Left lobe of liver (tissue), 2 donors: ENCODE measurements around the gene POLH. TPM values are rescaled to one million over a fixed set of nuclear protein-coding genes. Genes with fewer than 3 reads are reported as not detected.
"Not testable (repeated sequence)": the region's sequence is repeated elsewhere in the genome, so short reads cannot be mapped to it uniquely, and the experiment has no call there.

Experiments used
- ATAC-seq: fragments of 200-7000 bp; cut with Tn5 transposase; one replicate; pipeline ENCODE4 v1.9.1; 2020; ENCODE audit warnings: mild to moderate bottlenecking, moderate library complexity
- DNase-seq: peaks from one replicate; pipeline ENCODE4 v3.0.0-alpha.2; 2020; ENCODE audit warnings: low spot score
- total RNA-seq: library from RNA; stranded (reverse); gene quantifications from one replicate; pipeline ENCODE4 v1.2.1, GENCODE V29; 2021
- donor health status: DM: no; HTN: no; CAD: no; lungs with moderate emphysema.
- donor health status: DM: no; HTN: yes; CAD: no.

Gene POLH
- 7.2 TPM for total RNA-seq

DNA sequence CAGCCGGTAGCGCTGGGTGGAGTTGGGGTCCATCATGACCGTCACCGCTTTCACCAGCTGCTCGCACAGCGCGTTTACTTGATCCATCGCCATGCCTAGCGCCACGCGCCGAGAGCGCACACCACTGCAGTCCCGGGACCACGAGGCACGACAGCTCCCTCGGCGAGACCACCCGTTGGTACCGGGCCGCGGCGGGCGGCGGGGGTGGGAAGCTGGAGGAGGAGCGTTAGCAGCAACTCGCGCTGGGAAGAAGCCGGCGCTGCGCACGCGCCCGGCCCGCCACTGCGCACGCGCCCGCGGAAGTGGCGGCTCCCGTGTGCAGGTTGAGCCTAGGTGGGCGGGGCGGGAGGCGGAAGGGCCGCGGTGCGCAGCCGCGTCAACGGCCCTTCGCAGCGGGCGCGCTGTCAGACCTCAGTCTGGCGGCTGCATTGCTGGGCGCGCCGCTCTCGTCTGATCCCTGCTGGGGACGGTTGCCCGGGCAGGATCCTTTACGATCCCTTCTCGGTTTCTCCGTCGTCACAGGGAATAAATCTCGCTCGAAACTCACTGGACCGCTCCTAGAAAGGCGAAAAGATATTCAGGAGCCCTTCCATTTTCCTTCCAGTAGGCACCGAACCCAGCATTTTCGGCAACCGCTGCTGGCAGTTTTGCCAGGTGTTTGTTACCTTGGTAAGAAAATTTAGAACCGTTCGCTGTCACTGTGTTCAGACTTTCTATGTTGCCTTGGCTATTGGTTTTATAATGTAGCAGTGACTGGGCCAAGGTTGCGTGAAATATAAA lies at the start of gene POLH, which contains the start of gene XPO5:
Gene POLH, plus strand, starts transcription at position 414 of the 780 bp plus-strand sequence. CDS start 6,135 bp downstream, outside the sequence.
Gene XPO5, minus strand, starts transcription at position 267 of the 780 bp plus-strand sequence. Its CDS starts 174 bp downstream, at position 93.
- DNase-seq (peak; percentile 95), ATAC-seq (peak; percentile 98)

DNA sequence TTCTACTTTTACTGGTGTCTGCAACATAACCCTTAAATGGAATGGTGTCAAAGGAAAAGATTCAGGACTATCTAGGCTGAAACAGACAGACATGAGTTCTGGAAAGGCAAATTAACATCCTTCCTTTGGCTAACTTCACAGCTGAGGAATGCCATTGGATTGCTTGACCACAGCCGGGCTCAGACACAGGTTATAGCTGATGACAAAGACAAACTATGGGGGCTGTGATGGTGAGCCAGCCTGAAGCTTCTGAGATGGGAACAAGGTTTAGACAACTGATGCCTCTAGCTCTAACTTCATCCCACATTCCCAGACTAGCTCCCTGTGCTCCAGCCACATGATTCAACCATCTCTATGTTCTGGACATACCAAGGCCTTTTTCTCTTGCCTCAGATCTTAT lies 43.8 kb upstream of the POLH start:
- DNase-seq (no peak), ATAC-seq (no peak)

DNA sequence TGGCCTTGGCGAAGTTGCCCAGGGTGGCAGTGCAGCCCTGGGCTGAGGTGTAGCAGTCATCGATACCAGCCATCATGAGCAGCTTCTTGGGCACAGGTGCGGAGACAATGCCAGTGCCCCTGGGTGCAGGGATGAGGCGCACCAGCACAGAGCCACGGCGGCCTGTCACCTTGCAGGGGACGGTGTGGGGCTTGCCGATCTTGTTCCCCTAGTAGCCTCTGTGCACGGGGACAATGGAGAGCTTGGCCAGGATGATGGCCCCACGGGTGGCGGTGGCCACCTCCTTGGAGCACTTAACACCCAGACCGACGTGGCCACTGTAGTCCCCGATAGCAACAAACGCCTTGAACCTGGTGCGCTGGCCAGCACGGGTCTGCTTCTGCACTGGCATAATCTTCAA lies 37.0 kb upstream of the POLH start:
- ATAC-seq, DNase-seq: not testable (repeated sequence)

DNA sequence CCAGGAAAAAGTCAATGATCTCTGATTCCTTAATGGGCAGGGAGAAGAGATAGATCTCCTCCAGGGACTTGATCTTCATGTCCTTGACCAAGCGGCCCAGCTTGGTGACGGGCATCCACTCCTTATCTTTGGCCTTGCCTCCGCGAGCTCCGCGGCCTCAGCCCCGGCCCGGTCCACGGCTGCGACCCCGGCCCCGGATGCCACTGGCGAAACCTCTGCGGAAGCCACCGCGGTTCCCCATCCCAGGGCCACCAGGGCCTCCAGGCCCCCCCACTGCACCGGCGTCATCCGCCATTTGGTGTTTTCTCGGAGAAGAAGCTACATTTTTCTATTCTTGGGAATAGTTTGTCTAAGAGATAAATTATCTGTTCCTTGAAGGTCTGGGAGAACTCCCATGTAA lies 36.6 kb upstream of the POLH start:
- not testable (repeated sequence) for DNase-seq, ATAC-seq

DNA sequence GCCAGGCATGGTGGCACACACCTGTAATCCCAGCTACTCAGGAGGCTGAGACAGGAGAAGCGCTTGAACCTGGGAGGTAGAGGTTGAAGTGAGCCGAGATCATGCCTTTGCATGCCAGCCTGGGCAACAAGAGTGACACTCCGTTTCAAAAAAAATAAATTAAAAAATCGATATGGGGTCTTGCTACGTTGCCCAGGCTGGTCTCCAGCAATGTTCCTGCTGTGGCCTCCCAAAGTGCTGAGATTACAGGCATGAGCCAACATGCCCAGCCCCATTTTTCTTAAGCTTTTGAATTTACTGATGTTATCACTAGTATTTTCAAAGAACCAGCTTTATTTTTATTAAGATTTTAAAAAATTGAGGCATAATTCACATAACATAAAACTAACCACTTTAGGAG lies 35.5 kb upstream of the POLH start:
- DNase-seq (no peak), ATAC-seq (no peak)

DNA sequence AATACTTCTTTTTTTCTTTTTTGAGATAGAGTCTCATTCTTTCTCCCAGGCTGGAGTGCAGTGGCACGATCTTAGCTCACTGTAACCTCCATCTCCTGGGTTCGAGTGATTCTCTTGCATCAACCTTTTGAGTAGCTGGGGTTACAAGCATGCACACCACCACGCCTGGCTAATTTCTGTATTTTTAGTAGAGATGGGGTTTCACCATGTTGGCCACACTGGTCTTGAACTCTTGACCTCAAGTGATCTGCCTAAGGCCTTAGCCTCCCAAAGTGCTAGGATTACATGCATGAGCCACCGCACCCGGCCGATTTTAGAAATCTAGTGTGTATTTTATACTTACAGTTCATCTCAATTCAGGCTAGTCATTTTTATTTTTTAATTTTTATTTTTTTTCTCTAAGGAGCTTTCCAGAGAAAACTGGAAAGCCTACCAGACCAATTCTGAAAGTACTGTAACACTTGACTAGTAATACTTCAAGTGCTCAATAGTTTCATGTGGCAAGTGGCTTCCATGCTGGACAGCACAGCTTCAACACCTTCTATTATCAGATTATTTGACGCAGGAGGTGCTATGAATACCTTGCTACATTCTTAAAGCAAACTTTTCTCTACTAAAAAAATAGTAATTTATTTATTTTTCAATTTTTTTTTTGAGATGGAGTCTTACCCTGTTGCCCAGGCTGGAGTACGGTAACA lies 34.1 kb upstream of the POLH start:
- DNase-seq (no peak), ATAC-seq (no peak)

DNA sequence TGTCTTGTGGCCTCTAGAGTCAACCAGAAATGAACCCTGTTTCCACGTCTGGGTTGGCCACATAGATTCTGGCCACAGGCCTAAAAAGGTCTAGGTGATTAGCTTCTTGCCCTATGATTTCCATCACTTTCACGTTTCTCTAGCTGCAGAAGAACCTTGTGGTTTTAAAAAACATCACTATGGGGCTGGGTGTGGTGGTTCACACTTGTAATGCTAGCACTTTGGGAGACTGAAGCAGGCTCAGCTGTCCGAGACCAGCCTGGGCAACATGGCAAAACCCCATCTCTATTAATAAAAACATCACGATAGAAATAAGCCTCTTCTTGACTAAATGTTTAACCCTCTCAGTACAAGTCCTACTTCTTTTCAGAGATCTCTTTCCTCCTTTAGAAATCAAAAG lies 31.5 kb upstream of the POLH start:
- DNase-seq (no peak), ATAC-seq (no peak)

DNA sequence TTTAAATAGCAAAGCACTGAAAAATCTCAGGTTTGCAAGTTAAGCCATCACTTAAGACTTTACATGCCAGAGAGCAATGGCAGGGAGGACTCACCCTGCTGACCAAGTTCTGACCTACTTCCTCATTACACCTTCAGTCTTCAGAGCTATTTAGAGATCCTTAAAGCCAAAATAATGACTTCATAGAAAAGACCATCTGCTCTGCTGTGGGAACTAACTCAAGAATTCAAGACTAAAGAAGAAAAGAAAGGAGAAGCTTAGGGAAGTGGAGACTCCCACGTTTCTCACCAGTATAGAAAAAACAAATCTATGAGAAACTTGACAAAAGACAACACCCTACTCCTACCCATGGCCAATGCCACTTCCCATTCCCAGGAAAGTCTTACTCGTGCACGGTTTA lies 28.8 kb upstream of the POLH start:
- no peak for DNase-seq
- ATAC-seq, result no peak

DNA sequence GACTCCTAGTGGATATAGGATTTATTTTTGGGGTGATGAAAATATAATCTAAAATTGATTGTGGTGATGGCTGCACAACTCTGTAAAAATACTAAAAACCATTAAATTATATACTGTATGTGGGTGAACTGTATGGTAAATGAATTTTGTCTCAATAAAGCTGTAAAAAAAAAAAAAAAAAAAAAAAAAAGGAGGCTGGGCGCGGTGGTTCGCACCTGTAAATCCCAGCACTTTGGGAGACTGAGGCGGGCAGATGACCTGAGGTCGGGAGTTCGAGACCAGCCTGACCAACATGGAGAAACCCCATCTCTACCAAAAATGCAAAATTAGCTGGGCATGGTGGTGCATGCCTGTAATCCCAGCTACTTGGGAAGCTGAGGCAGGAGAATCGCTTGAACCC lies 18.4 kb upstream of the POLH start:
- not testable (repeated sequence) for ATAC-seq, DNase-seq

DNA sequence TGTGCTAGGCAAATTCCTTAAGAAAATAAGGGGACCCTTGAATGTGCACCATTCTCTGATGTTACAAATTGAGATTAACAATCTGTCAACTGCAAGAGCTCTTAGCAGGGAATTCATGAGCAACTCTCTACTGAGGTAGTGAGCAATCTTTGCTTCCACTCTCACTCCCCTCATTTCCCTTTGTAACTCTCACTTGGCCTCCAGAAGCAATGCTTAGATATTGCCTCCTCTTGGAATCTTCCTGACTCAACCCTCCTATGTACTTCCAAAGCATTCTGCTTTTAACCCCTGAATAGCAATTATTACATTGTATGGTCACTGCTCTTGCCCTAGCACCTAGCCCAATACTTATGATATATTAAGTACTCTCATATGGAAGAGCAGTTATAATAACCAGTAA lies 16.7 kb upstream of the POLH start:
- DNase-seq, result no peak
- no peak for ATAC-seq

DNA sequence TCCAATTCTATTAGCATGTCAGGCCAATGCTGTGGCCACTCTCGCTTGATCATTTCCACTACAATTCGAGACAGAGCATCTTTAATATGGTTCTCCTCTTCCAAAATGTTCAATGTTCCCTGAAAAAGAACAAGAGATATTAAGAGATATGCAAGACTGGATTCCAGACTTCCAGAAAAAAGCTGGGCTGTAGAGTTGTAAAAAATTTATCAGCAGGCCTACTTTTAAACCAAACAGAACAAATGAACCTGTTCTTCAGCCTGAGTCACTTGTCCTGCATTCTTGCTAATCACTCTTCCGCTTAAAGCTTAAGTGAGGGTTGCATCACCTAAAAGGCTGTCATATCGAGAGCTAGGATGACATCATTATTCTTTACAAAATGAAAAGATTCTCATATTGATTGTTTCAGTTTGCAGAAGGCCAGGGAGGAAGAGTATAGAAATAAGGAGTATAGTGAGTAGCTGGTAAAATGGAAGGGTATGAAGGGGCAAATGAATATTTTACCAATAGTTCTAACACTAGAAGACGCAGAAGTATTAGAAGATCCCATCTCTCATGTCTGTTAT lies 5.0 kb upstream of the POLH start:
- no peak for ATAC-seq
- no peak for DNase-seq

DNA sequence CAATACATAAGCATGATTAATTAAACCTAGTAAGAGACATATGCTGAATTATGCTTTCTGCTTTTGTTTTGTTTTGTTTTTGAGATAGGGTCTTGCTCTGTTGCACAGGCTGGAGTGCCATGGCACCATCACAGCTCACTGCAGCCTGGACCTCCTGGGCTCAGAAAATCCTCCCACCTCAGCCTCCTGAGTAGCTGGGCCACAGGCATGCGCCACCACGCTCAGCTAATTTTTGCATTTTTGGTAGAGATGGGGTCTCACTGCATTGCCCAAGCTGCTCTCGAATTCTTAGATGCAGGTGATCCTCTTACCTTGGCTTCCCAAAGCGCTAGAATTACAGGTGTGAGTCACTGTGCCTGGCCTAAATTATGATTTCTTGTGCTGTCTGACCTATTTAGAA lies 4.0 kb upstream of the POLH start:
- no peak for ATAC-seq
- no peak for DNase-seq

DNA sequence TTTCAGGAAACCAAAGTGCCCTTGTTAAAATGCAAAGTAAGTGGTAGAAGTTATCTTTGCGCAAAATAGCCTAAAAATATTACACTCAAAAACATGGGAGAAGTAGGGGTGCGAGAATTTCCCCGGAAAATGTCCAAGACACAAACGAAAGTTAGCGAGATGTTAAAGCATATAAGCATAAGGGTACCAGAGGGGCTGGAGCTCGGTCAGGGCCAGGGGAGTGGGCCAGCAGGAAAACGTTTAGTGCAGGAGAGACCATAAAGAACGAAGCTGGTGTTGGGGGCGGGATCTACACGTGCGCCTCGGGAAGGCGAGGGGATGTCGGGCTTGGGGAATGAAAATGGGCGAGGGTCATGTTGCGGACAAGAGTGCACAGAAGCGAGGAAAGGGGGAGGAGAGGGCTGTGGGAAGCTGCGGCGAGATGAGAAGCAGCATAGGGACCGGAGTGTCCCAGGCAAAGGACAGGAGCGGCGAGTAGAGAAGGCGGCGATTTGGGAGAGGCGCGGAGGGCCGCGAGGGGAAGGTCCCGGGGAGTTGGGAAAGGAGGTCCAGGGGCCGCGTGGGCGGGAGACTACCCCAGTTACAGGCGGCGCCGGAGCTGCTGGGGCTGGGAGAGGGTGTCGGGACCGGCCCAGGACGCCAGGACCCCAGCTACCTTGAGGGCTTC lies 747 bp upstream of the POLH start:
- DNase-seq (no peak), ATAC-seq (peak; percentile 58)

DNA sequence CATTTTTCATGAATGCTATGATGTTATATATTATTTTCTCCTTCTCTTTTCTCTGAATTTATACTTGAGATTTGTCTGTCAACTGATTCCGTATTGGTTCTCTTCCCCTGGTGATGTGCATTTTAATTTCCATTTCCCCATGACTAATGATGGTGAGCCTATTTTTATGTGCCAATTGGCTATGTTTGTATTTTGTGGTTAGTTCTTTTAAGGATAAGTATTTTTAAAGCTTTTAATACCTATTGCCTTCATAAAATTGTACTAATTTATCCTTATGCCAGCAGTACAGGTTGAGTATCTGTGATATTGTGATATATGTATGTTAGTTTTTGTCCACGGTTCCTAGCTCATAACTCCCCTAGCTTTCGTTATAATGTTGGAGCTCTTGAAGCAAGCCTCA lies 2.8 kb downstream of the POLH start:
- DNase-seq (no peak), ATAC-seq (no peak)

DNA sequence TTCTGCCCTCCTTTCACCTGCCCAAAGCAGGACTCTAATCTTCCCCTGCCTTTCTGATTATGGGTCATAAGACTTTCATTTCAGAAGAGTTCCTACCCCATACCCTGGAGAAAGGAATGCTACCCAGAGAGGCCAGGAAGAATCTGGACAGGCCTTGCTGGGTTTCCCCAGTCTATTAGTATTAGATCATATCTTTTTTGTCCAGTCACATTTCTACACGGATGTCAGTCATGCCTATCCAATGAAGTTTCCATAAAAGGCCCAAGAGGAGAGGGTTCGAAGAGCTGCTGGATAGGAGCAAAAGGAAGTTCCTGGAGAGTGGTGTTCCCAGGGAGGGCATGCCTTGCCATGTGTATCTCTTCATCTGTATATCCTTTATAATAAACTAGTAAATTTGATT lies 3.2 kb downstream of the POLH start:
- no peak for DNase-seq
- ATAC-seq, result no peak

DNA sequence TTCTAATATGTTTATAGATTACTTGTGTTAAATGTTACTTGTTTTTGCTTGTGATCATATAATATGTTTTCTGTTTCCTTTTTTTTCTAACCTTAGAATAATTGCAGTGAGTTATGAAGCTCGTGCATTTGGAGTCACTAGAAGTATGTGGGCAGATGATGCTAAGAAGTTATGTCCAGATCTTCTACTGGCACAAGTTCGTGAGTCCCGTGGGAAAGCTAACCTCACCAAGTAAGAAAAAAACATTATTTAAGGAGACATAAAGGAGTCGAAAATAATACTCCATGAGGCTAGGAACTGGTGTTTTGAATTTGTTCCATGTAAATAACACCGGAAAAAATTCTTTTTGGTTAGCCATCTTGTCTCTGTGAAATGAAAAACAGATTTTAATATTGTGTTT lies 6.9 kb downstream of the POLH start:
- DNase-seq (no peak), ATAC-seq (no peak)

DNA sequence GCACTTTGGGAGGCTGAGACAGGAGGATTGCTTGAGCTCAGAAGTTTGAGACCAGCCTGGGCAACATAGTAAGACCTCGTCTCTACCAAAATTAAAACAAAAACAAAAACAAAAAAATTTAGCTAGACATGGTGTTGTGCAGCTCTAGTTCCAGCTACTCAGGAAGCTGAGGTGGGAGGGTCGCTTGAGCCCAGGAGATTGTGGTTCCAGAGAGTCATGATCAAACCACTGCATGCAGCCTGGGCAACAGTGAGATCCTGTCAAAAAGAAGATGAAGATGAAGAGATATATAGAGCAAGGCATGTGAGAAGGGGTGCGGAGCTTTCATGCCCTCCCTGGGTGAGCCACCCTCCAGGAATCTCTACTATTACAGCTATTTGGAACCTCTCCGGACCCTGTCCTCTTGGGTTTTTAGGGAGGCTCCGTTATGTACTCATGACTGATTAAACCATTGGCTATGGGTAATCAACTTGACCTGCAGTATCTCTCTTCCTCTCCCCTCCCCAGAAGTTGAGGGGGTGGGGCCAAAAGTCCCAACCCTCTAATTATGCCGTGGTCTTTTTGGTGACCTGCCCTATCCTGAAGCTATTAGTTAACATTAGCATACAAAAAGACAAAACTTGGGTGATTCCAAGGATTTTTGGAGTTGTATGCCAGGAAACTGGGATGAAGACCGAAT lies 9.0 kb downstream of the POLH start:
- ATAC-seq (no peak), DNase-seq (no peak)

DNA sequence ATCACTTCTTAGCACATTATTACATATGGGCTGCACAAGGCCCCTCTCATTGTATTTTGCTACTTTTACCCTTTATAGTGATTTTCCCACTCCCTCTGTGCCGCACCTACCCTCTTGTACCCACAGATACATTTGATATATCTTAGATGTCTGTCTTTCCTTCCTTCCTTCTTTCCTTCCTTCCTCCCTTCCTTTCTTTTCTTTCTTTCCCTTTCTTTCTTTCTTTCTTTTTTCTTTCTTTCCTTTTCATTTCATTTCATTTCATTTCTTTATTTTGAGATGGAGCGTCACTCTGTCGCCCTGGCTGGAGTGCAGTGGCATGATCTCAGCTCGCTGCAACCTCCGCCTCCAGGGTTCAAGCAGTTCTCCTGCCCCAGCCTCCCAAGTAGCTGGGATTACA lies 12.2 kb downstream of the POLH start:
- ATAC-seq (no peak), DNase-seq (no peak)

DNA sequence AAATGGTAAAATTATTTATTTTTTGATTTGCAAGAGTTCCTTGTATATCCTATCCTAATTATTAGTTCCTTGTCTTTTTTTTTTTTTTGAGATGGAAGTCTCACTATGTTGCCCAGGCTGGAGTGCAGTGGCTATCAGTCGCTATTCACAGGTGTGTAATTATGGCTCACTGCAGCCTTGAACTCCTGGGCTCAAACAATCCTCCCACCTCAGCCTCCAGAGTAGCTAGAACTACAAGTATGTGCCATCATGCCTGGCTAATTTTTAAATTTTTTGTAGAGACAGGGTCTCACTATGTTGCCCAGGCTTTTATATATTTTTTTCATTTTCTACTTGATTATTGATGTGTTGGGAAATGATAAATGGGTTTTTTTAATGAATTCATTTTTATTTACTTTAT lies 13.6 kb downstream of the POLH start:
- not testable (repeated sequence) for ATAC-seq, DNase-seq

DNA sequence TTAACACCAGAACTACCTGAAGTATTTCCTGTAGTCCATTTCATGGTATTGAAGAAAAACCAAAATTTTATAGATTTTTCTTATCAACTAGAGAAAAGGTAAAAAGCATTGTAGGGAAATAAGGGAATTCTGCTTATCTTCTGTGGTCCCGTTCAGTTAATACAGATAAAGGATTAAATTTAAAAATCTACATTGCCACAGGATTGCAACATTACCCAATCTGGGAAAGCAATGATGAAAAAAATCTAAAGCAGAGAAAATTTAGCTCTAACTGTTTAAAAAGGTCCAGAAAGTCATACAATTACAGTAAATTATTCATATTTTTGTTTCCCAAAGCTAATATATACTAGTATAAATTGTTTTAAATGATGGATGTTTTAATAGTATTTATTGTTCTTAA lies 18.0 kb downstream of the POLH start:
- ATAC-seq, result no peak
- DNase-seq, result no peak

DNA sequence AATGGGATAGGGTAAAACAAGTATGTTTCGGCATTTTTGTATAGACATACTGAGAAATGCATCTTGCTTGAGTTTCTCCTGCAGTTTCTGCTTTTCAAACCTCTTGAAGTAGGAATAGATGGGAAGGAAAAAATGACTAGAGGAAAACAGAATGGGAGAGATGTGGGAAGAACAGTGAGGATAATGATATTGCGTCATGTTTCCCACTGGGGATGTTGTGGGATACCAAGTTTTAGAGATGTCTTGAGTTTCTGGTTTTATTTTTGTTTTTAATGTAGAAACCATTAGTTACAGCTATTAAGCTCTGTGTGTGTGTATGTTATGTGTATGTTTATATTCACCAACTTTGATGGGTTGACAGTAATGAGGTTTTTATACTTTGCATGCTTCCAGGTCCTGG lies 24.6 kb downstream of the POLH start:
- ATAC-seq (no peak), DNase-seq (no peak)
